Measurements from ENCODE around the gene ZSWIM1.

The ZSWIM1 gene

DNA sequence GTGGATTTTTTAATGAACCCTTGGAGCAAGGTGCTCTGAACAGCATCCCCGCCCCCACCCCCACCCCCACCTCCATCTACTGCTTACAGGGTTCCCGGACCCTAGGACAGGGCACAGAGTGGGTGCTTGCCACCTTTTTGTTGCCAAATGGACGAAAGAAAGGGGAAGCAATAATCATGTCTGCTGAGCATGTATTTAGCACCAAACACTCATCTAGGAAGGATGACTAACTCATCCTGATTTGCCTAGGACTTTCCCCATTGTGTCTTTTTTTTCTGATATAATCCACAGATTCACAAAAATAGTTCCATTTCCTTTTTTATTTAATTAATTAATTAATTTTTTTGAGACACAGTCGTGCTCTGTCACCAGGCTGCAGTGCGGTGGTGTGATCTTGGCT lies 32.1 kb downstream of the ZSWIM1 start:
- no peak for DNase-seq (ENCODE audit: insufficient read length)
- no peak for FAIRE-seq
- TF ChIP-seq TAF1 (IDR thresholded peaks at IDR 0.05; ENCODE audit: borderline replicate concordance, low read depth, low read length): no peak
- no peak for TF ChIP-seq POLR2AphosphoS5 (IDR thresholded peaks at IDR 0.05; ENCODE audit: low read depth, low read length)
- TF ChIP-seq POLR2A (IDR thresholded peaks at IDR 0.05; ENCODE audit: low read depth, low read length): no peak

DNA sequence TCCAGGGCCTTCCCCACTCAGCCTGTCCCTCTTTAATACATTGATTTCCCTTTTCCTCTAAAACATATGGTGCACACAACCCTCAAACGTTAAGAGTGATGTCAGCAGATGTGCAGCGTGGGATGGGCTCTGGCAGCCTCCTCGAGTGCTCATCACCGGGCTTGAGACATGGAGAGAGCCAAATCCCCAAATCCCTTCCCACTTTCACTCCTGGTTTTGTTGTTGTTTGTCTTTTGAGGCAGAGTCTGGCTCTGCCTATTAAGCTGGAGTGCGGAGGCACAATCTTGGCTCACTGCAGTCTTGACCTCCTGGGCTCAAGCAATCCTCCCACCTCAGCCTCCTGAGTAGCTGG lies 36.7 kb downstream of the ZSWIM1 start:
- TF ChIP-seq POLR2AphosphoS5 (IDR thresholded peaks at IDR 0.05; ENCODE audit: low read depth, low read length) (no peak), TAF1 (IDR thresholded peaks at IDR 0.05; ENCODE audit: borderline replicate concordance, low read depth, low read length) (no peak), POLR2A (IDR thresholded peaks at IDR 0.05; ENCODE audit: low read depth, low read length) (no peak)
- FAIRE-seq (no peak), DNase-seq (ENCODE audit: insufficient read length) (no peak)

DNA sequence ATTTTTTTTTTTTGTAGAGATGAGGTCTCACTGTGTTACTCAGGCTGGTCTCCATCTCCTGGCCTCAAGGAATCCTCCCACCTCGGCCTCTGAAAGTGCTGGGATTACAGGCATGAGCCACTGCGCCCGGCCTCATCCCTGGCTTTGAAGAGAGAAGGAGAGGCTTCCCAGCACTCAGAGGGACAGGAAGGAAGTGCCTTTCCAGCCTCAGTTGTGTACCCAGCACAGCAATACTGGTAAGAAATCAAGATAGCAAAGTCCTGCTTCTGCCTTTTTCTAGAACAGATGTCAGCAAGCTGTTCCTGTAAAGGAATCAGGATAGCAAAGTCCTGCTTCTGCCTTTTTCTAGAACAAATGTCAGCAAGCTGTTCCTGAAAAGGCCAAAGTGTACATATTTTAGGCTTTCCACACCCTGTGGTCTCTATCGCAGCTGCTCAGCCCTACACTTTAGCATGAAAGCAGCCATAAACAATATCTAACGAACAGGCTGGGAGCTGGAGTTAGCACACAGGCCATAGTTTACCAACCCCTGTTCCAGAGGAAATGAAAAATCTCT lies 37.2 kb downstream of the ZSWIM1 start:
- TF ChIP-seq POLR2A (IDR thresholded peaks at IDR 0.05; ENCODE audit: low read depth, low read length): no peak
- no peak for TF ChIP-seq POLR2AphosphoS5 (IDR thresholded peaks at IDR 0.05; ENCODE audit: low read depth, low read length)
- no peak for TF ChIP-seq TAF1 (IDR thresholded peaks at IDR 0.05; ENCODE audit: borderline replicate concordance, low read depth, low read length)
- DNase-seq (ENCODE audit: insufficient read length) (no peak), FAIRE-seq (no peak)

DNA sequence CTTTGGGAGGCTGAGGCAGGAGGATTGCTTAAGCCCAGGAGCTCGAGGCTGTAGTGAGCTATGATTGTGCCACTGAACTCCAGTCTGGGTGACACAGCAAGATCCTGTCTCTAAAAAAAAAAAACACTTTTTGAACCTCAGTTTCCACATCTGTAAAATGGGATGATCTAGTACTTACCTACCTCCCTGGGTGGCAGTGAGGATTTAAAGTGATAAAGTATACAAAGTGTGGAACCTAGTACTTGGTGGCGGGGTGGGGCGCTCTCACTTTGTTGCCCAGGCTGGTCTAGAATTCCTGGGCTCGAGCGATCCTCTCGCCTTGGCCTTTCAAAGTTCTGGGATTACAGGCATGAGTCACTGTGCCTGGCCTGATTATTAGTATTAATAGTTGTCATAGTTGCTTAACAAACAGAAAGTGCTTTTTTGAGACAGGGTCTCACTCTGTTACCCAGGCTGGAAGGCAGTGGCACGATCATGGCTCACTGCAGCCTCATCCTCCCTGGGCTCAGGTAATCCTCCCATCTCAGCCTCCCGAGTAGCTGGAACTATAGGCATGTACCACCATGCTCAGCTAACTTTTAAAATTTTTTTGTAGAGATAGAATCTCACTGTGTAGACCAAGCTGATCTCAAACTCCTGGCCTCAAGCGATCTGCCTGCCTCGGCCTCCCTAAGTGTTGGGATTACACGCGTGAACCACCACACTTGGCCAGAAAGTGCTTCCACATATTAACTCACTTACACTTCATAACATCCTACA lies 37.9 kb downstream of the ZSWIM1 start:
- DNase-seq (ENCODE audit: insufficient read length) (no peak), FAIRE-seq (no peak)
- TF ChIP-seq POLR2A (IDR thresholded peaks at IDR 0.05; ENCODE audit: low read depth, low read length) (no peak), TAF1 (IDR thresholded peaks at IDR 0.05; ENCODE audit: borderline replicate concordance, low read depth, low read length) (no peak), POLR2AphosphoS5 (IDR thresholded peaks at IDR 0.05; ENCODE audit: low read depth, low read length) (no peak)

DNA sequence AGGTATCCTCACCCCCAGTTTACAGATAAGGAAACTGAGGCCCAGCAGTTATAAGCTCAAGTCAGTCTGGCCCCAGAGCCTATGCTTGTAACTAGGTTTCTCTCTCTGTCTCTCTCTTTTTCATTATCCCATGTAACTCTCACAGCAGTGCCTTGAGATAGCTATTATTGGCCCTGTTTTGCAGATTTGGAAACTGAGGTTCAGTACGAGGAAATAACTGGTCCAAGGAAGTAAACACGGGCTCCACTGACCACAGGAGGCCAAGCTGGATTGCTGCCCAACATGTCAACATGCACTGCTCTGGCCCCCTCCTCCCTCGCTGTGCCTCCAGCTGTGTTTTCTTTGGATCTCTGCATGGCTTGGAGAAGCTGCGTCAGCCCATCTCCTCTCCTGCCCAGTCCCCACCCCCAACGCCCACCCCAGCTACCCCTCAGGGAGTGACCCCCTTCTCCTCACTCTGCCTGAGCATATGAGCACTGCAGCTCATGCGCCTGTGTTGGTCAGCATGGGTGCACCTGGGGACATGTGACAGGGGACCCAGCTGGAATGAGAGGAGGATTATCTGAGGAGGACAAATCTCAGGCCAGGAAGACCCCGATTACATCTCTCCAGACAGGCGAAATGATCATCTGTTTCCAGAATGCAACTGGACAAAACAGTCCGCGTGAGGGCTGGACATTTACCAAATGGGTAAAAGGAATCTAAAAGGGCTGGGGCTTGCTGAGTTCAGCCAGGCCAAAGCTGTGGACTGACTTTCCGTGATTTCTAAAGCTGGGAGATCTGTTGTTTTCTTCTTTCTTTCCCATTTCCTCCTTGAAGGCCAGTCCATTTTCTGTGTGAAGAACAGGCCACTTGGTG lies 38.7 kb downstream of the ZSWIM1 start:
- DNase-seq (ENCODE audit: insufficient read length): no peak
- TF ChIP-seq TAF1 (IDR thresholded peaks at IDR 0.05; ENCODE audit: borderline replicate concordance, low read depth, low read length) (no peak), POLR2A (IDR thresholded peaks at IDR 0.05; ENCODE audit: low read depth, low read length) (no peak), POLR2AphosphoS5 (IDR thresholded peaks at IDR 0.05; ENCODE audit: low read depth, low read length) (no peak)
- no peak for FAIRE-seq

DNA sequence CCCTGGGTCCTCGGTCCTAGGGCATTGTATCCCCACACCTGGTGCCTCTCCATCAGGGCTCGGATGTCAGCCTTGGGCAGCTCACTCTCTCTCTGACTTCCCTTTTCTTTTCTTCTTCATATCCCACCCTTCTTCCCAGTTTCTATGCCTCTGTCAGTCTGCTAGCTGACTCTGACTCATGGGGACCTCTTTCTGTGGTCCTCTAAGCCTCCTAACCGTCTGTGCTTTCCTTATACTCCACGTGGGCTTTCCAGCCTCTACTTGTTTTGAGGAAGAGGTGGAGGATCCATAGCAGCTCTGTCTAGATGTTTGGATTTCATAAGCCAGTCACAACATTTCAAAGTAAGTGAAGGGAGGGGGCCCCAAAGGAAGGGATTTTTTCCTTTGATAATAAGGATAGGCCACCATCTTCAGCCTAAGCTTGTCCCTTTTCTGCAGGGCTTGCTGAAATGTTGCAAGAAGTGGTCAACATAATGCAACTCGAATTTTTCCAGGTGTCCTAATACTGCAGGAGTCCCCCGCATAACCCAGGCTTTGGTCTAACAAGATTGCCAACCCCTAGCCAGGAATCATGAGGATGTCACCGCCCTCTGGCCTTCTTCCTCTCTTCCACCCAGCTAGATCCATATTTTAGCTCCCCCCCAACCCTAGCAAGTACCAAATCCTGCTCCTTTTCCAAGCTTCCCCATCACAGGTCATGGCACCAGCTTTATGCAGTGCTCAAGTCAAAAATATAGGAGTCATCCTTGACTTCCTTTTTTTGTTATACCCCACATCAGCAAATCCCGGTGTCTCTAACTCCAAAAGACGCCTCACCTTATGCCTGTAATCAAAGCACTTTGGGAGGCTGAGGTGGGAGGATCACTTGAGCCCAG lies 39.7 kb downstream of the ZSWIM1 start:
- DNase-seq (ENCODE audit: insufficient read length) (no peak), FAIRE-seq (no peak)
- no peak for TF ChIP-seq TAF1 (IDR thresholded peaks at IDR 0.05; ENCODE audit: borderline replicate concordance, low read depth, low read length)
- TF ChIP-seq POLR2AphosphoS5 (IDR thresholded peaks at IDR 0.05; ENCODE audit: low read depth, low read length): no peak
- TF ChIP-seq POLR2A (IDR thresholded peaks at IDR 0.05; ENCODE audit: low read depth, low read length): no peak

DNA sequence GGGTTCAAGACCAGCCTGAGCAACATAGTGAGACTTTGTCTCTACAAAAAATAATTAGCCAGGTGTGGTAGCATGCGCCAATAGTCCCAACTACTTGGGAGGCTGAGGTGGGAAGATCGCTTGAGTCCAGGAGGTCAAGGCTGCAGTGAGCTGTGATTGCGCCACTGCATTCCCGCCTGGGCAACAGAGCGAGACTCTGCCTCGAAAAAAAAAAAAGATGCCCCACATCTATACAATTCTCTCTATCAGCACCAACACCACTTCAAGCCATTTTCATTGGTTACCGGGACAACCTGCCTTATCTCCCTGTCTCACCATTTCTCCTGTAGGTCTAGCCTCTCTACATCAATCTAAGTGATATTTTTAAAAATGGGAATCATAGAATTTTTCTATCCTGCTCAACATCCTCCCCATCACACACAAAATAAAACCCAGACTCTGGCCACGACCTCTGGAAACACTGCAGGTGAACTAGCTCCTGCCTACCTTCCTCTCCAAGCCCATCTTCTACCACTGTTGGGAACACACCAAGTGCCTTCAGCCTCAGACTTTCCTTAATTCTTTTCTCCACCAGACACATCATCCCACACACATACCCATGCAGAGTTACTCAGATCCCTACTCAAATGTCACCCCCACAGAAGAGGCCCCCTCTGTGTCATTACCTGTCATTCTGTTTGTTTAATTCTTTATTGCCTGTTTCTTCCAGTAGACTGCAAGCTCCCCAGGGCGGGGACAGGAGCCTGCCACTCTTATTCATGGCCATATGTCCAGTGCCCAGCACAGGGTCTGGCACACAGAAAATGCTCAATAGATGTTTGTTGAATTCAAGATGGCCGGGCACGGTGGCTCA lies 40.5 kb downstream of the ZSWIM1 start:
- FAIRE-seq (no peak), DNase-seq (ENCODE audit: insufficient read length) (no peak)
- TF ChIP-seq POLR2A (IDR thresholded peaks at IDR 0.05; ENCODE audit: low read depth, low read length): no peak
- no peak for TF ChIP-seq TAF1 (IDR thresholded peaks at IDR 0.05; ENCODE audit: borderline replicate concordance, low read depth, low read length)
- TF ChIP-seq POLR2AphosphoS5 (IDR thresholded peaks at IDR 0.05; ENCODE audit: low read depth, low read length): no peak

DNA sequence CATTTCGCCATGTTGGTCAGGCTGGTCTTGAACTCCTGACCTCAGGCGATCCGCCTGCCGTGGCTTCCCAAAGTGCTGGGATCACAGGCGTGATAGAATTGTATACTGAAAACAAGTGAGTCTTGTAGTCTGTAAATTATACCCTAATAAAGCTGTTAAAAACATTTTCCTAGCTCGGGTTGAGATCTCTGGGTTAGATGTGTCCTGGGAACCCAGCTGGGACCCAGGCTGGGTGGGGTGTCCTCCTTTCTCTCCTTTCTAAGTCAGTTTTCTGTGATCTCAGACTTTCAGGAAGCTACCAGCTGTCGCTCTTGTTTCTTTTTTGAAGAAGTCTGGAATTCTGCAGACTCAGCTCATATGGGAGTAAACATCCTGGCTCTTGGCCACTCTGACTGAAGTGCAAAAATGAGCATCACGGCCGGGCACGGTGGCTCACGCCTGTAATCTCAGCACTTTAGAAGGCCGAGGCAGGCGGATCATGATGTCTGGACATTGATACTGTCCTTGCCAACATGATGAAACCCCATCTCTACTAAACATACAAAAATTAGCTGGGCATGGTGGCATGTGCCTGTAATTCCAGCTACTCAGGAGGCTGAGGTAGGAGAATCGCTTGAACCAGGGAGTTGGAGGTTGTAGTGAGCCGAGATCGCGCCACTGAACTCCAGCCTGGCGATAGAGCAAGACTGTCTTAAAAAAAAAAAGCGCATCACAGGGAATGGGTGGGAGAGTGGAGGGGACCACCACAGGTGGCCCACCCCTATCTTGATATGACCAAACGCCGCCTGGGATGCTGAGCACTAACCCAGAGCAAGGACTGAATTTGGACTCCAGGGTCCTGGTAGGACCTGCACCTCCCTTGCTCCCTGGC lies 43.6 kb downstream of the ZSWIM1 start:
- TF ChIP-seq POLR2AphosphoS5 (IDR thresholded peaks at IDR 0.05; ENCODE audit: low read depth, low read length) (no peak), POLR2A (IDR thresholded peaks at IDR 0.05; ENCODE audit: low read depth, low read length) (no peak), TAF1 (IDR thresholded peaks at IDR 0.05; ENCODE audit: borderline replicate concordance, low read depth, low read length) (no peak)
- DNase-seq (ENCODE audit: insufficient read length) (no peak), FAIRE-seq (no peak)

DNA sequence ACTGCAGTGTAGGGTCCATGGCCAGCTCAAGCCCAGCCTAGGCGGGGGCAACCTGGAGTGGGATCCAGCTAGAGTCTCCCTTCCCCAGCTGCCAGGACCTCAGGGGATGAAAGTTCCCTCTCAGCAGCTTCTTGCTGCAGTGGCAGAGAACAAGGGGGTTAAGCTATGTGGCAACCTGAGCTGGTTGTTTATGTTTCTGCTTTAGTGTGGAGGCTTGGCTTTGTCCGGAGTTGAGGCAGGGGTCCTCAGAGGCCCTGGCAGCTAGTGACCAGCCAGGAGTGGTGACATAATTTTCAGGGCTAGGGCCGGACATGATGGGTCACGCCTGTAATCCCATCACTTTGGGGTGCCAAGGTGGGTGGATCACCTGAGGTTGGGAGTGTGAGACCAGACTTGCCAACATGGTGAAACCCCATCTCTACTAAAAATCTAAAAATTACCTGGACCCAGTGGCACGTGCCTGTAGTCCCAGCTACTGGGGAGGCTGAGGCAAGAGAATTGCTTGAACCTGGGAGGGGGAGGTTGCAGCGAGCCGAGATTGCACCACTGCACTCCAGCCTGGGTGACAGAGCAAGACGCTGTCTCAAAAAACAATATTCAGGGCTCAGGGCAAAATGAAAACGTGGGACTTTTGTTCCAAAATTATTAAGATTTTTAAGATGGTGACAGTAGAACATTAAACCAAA lies 44.9 kb downstream of the ZSWIM1 start:
- TF ChIP-seq POLR2AphosphoS5 (IDR thresholded peaks at IDR 0.05; ENCODE audit: low read depth, low read length): no peak
- TF ChIP-seq POLR2A (IDR thresholded peaks at IDR 0.05; ENCODE audit: low read depth, low read length): no peak
- no peak for TF ChIP-seq TAF1 (IDR thresholded peaks at IDR 0.05; ENCODE audit: borderline replicate concordance, low read depth, low read length)
- FAIRE-seq: no peak

More for the DNA sequence above, 44.9 kb downstream of the ZSWIM1 start:
- no peak for DNase-seq (ENCODE audit: insufficient read length)

Data from GM12892 (cell line).